Activated CD4-positive, CD25-positive, alpha-beta regulatory T cell treated with anti-CD3 and anti-CD28 coated beads, Interleukin-2, amount 50 U/mL, for 24 hours (primary cell): Measurements from ENCODE around the gene CPT1B.
"Not testable (repeated sequence)": the region's sequence is repeated elsewhere in the genome, so short reads cannot be mapped to it uniquely, and the experiment has no call there.

Experiments used
- ATAC-seq, 2 donors: fragments of 150-1000 bp; cut with Tn5 transposase; one replicate each; pipeline ENCODE4 v1.10.0; 2021; ENCODE audit warnings: mild to moderate bottlenecking in 1 of 2, moderate library complexity in 1 of 2

The CPT1B gene

GRCh38 chr22:50526108-50526833 lies 52.0 kb downstream of the CPT1B start:
- ATAC-seq, result peak; percentile 28 to 33

DNA sequence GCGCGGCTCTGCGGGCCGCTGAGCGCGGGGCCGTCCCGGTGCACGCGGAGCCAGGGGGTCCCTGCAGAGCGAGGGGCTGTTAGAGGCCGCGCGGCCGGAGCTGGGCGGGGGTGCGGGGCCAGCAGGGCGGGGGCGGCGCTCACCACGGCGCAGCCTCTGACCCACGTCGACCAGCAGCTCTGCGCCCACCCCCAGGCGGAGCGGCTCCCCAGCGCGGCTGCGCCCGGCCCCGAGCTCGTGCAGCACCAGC lies 52.4 kb downstream of the CPT1B start:
- no peak for ATAC-seq

GRCh38 chr22:50525104-50525857 lies 52.9 kb downstream of the CPT1B start, which contains the start of gene SCO2:
Gene SCO2, minus strand, starts transcription at chr22:50525598. Its CDS starts 1,187 bp downstream, at chr22:50524411.
- peak; percentile 53 to 58 for ATAC-seq

DNA sequence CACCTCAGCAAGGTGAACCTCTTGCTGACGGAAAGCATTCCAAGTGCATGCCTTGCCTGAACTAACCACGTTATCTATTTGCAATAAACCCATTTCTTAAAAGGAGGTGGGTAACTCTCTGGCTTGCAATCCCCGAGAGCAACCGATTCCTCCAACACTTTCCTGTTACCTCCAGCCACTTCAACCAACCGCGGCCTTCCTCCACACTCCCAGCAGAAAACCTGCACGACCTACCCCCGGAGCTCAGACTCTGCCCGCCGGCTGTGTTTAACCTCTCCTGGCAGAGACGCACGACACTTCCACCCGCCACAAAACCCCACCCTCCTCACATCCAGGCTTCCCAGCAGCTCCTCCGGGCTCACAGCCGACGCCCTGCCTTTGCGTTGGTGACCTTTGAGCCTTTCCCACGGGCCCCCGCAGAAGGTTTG lies 53.5 kb downstream of the CPT1B start:
- no peak for ATAC-seq

GRCh38 chr22:50523806-50524675 lies 54.2 kb downstream of the CPT1B start:
- ATAC-seq, result no peak

DNA sequence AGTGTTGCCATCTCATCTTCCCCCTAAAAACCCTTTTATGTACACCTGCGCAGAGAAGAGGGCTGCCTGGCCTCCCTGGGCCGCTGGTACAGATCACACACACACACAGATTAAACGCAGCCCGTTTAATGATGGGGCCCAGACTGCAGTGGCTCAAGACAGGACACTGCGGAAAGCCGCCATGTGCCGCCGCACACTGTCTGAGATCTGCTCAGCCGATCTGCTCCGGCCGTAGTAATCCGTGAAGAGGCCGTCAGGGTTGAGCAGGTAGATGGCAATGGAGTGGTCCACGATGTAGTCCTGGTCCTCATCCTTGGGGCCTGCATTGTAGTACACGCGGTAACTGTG lies 54.8 kb downstream of the CPT1B start:
- ATAC-seq, result no peak

DNA sequence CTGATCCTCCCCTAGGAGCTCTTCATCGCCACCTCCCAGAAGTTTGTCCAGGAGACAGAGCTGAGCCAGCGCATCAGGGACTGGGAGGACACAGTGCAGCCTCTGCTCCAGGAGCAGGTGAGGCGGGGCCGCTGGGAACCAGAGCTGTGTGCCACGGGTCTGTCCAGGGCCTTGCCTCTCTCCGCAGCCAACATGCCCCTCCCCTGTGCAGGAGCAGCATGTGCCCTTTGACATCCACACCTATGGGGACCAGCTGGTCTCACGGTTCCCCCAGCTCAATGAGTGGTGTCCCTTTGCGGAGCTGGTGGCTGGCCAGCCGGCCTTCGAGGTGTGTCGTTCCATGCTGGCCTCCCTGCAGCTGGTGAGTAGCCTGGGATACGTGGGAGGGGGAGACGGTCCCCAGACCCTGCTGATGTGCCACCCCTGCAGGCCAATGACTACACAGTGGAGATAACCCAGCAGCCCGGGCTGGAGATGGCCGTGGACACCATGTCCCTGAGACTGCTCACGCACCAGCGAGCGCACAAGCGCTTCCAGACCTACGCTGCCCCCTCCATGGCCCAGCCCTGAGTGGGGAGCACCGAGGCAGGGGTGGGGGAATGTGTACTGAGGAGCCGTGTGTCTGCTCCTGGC lies 55.3 kb downstream of the CPT1B start:
- no peak for ATAC-seq

DNA sequence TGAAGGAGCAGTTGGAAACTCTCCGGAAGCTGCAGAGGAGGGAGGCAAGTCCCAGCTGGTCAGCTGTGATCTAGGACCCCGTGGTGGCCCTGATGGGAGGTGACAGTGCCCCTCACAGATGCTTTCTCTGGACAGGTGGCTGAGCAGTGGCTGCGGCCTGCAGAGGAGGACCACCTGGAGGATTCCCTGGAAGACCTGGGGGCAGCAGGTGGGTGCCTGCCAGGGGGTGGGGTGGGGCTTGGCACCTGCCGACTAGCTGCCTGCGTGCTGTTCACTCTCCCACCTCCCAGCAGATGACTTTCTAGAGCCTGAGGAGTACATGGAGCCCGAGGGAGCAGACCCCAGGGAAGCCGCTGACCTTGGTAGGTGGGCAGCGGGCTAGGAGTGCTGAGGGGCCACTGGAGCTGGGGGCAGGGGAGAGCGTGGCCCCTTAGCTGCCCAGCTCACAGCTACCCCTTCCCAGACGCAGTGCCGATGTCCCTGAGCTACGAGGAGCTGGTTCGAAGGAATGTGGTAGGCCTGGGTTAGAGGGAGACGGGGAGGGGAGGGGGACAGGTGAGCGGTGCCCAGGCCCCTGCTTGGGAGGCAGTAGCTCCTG lies 55.9 kb downstream of the CPT1B start:
- no peak for ATAC-seq

DNA sequence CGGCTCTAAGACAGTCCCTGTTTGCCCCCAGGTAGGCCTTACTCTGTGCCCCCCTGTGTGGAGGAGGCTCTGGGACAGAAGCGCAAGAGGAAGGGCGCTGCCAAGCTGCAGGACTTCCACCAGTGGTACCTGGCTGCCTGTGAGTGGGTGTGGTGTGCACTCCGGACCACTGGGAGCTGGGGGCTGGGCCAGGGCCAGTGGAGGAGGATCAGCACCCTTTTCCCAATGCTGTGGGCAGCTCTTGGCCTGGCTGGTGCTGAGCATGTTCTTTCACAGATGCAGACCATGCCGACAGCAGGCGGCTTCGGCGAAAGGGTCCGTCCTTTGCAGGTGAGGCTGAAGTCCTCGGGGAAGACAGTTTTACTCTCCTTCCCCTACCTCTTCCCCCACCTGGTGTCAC lies 56.5 kb downstream of the CPT1B start:
- no peak for ATAC-seq

DNA sequence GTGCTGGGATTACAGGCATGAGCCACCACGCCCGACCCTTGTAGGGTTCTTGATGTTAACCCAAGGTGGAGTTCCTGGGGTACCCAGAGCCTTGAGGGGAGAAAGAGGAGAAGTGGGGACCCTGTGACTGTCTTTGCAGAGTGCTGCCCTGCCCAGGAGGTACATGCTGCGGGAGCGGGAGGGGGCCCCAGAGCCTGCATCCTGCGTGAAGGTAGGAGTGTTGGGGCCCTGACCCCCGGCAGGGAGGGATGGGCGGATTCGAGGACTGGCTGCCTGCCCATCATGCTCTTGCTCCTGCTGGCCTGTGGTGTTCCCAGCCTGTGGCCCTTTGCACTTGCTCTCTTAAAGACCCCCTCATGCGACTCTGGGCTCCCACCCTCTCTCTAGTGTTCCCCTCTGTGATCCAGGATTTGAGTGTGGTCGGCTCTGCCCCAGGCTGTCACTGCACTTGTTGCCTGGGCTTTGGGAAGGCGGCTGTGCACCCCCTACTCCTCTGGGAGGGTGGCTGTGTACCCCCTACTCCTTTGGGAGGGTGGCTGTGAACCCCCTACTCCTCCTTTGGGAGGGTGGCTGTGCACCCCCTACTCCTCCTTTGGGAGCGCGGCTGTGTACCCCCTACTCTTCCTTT lies 57.3 kb downstream of the CPT1B start:
- ATAC-seq, result no peak

GRCh38 chr22:50520184-50520583 lies 58.0 kb downstream of the CPT1B start:
- not testable (repeated sequence) for ATAC-seq

GRCh38 chr22:50519151-50519550 lies 59.1 kb downstream of the CPT1B start:
- no peak for ATAC-seq
